K562 treated with DMSO at 1 percent for 48 hours (cell line): ENCODE measurements around the gene NXF2. TPM values are rescaled to one million over a fixed set of nuclear protein-coding genes. Genes with fewer than 3 reads are reported as not detected.

Source experiments
- total RNA-seq: library from RNA; unstranded; fragments of 300-600 nt; gene quantifications from 2 replicates; pipeline ENCODE4 v1.2.3, GENCODE V29; 2022; ENCODE audit warnings: low replicate concordance; ENCODE audit errors: extremely low read depth

Gene NXF2
- not detected in 2 replicates for total RNA-seq

GRCh38 chrX:102246893-102247292 is at the start of gene NXF2:
TSS of gene NXF2 (plus strand) at chrX:102247167. CDS start at chrX:102307079, 59,912 bp downstream.

GRCh38 chrX:102214986-102215385 is 32.0 kb upstream of the NXF2 start, which contains the start of gene TCP11X1:
TSS of gene TCP11X1 (plus strand) at chrX:102215301.

Other genes starting within 250 kb of the NXF2 start
- not detected in 2 replicates for gene TCEAL2, start 121.5 kb upstream of the NXF2 start, total RNA-seq
- gene TCEAL6, start 104.7 kb upstream of the NXF2 start, total RNA-seq = not detected in 2 replicates
- not detected in 2 replicates for gene BEX5, start 91.2 kb upstream of the NXF2 start, total RNA-seq
- not detected in 2 replicates for gene TCP11X1, start 31.9 kb upstream of the NXF2 start, total RNA-seq
- not detected in 2 replicates for gene NXF2B, start 192.8 kb downstream of the NXF2 start, total RNA-seq
- gene TCP11X2, start 224.6 kb downstream of the NXF2 start, total RNA-seq = not detected in 2 replicates